GM18505 (cell line): ENCODE measurements around the gene SLC24A3.
"Not testable (repeated sequence)": the region's sequence is repeated elsewhere in the genome, so short reads cannot be mapped to it uniquely, and the experiment has no call there.

Experiments
- ATAC-seq: cut with Tn5 transposase; IDR thresholded peaks from one replicate; pipeline ENCODE4 v1.9.1; 2021; ENCODE audit not compliant: unreplicated experiment
- POLR2A ChIP-seq: IDR thresholded peaks from 4 replicates; pipeline ENCODE4 v1.6.1; 2011; ENCODE audit warnings: borderline replicate concordance; ENCODE audit not compliant: insufficient read depth, insufficient read length; ENCODE audit errors: extremely low read depth

Gene SLC24A3

GRCh38 chr20:19616620-19617019, 404.2 kb downstream of the SLC24A3 start:
- no peak for TF ChIP-seq POLR2A
- no peak for ATAC-seq

GRCh38 chr20:19617256-19617655, 404.8 kb downstream of the SLC24A3 start:
- no peak for TF ChIP-seq POLR2A
- no peak for ATAC-seq

DNA sequence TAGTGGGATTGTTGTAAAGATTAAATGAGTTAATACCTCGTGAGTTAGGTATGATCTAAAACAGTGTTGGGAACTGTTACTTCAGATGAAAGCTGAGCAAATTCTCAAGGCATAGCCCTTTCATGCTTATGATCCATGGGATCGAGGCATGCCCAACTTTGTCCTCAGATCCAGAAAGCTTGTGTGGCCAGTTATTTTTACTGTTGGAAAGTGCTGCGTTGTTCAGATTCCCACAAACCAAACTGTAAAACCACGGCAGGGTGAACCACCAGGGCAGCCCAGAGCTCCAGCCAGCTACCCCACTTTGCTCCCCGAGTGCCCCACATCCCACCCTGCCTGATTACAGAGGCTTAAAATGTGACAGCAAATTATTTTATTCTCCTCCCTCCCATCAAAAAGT, 406.3 kb downstream of the SLC24A3 start:
- no peak for TF ChIP-seq POLR2A

GRCh38 chr20:19619904-19620430, 407.5 kb downstream of the SLC24A3 start:
- no peak for TF ChIP-seq POLR2A
- no peak for ATAC-seq

More for the DNA sequence above, 406.3 kb downstream of the SLC24A3 start:
- ATAC-seq = no peak

DNA sequence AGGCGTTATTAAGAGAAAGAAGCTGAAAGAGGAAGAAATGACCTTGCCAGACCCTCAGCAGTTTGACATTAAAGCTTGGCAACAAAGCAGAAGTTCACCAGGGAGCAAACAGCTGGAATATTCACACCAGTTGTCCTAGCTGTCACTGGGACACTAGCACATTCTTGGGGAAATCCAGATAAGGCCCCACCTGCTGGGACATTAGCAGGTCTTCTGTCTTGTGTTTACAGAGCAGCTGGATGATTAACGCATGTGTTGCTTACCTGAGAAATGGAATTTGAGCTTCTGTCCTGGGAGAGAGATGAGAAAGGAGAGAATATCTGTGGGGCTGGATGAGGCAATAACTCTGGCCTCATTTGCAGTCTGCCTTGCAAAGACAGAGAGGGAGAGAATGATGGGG, 408.0 kb downstream of the SLC24A3 start:
- ATAC-seq = no peak
- TF ChIP-seq POLR2A = no peak

DNA sequence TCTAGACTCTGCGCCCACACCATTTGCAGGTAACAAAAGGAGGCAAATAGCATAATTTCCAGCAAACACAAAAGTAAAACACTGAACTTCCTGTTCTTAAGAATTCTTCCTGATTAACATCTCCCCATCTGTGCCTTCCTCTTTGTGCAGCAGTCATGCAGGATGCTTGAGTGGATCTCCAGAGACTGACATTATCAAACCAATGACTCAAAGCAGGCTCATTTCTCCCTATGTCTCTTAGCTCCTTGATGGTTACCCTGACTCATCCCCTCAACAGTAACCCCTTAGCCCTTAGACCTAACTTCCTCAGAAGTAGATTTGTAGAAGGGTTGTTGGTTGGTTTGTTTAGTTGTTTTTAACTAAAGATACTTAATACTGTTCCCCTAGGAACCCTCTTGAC, 408.6 kb downstream of the SLC24A3 start:
- TF ChIP-seq POLR2A = no peak
- ATAC-seq = no peak

GRCh38 chr20:19624221-19624965, 412.0 kb downstream of the SLC24A3 start:
- no peak for TF ChIP-seq POLR2A
- no peak for ATAC-seq

GRCh38 chr20:19625426-19625825, 413.0 kb downstream of the SLC24A3 start:
- no peak for TF ChIP-seq POLR2A
- ATAC-seq = no peak

DNA sequence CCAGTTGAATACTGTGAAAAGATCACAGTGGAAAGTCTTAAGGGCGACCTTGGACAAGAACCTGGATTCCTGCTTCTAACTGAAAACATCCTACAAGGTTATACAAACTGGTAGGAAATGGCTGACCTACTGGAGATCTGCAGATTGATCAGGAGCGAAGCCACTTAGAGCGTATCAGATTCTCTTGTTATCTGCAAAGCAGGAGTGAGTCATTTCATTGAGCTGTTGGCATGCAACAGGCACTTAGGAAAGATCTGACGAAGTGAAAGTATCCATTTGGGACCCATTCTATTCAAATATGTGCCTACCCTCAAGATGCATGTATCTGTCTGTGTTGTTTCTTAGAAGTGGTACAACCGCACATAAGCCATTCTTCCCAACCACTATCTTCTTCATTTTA, 414.5 kb downstream of the SLC24A3 start:
- TF ChIP-seq POLR2A = no peak
- ATAC-seq = no peak

DNA sequence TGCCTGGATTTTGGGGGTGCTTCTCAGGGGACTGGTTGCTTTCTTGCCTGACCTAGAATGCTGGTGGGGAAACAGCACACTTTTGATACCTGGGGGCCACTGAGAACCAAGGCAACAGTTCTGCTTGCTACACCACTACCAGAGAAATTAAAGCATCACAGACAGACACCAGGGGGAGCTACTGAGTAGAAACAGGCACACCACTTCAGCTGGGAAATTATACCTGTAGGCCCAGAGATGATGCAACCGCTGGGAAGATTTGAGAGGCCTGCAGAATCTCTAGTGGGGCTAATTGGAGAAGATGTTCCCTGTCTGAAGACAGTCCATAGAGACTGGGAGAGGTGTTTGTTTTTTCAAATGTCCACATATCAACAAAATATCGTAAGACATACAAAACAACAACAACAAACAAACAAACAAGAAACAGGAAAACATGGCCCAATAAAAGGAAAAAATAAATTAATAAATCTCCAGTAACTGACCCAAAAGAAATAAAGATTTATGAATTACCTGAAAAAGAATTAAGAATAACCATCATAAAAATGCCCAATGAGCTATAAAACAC, 416.2 kb downstream of the SLC24A3 start:
- TF ChIP-seq POLR2A = no peak
- peak; percentile 74 for ATAC-seq

DNA sequence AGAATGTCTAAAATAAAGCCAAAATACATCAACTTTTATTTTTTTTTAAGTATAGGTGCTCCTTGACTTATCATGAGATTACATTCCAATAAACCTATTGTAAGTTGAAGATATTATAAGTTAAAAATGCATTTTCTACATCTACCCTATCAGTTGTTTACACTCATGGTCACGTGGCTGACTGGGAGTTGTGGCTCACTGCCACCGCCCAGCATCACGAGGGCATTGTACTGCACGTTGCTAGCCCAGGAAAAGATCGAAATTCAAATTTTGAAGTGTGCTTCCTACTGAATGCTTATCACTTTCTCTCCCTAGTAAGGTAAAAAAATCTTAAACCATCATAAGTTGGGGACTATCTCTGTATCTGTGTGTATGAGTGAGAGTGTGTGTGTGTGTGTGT, 419.0 kb downstream of the SLC24A3 start:
- TF ChIP-seq POLR2A = no peak
- ATAC-seq = no peak

DNA sequence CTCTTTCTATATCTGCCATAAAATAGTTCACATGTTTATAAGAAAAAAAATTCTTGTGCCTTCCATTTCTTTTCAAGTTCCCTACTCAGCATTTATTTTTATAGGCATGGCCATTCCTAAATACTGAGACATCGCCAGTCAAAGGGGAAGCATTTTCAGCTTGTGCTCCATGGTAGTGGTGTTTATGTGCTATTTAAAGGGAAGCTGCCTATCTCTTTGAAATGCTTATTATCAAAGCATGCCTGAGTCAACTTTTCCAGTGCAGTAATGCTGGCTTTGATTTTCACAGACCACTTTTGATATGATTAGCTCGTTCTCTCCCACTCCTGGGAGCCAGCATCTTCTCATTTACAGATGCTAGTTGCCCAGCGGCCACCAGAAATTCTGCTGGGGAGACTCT, 421.5 kb downstream of the SLC24A3 start:
- no peak for TF ChIP-seq POLR2A
- ATAC-seq = no peak

DNA sequence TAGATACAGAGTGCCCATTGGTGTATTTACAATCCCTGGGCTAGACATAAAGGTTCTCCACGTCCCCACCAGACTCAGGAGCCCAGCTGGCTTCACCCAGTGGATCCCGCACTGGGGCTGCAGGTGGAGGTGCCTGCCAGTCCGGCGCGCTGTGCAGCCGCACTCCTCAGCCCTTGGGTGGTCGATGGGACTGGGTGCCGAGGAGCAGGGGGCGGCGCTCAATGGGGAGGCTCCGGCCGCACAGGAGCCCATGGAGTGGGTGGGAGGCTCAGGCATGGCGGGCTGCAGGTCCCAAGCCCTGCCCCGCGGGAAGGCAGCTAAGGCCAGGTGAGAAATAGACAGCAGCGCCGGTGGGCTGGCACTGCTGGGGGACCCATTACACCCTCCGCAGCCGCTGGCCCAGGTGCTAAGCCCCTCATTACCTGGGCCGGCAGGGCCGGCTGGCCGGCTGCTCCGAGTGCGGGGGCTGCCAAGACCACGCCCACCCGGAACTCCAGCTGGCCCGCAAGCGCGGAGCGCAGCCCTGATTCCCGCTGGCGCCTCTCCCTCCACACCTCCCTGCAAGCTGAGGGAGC, 427.1 kb downstream of the SLC24A3 start:
- not testable (repeated sequence) for ATAC-seq

- ATAC-seq = no peak
- TF ChIP-seq POLR2A = no peak
Observed at GRCh38 chr20:19642860-19643259, 430.4 kb downstream of the SLC24A3 start.
